ENCODE measurements around the gene ZNF226.
"Not testable (repeated sequence)": the region's sequence is repeated elsewhere in the genome, so short reads cannot be mapped to it uniquely, and the experiment has no call there.

The ZNF226 gene

GRCh38 chr19:44212866-44213346 is 48.0 kb downstream of the ZNF226 start:
- DNase-seq: no peak

- DNase-seq: not testable (repeated sequence)
Measured at GRCh38 chr19:44219926-44220325, 55.0 kb downstream of the ZNF226 start.

- not testable (repeated sequence) for DNase-seq
Measured at GRCh38 chr19:44220761-44221160, 55.9 kb downstream of the ZNF226 start.

- DNase-seq: not testable (repeated sequence)
Measured at GRCh38 chr19:44221291-44221690, 56.4 kb downstream of the ZNF226 start.

All from central memory CD4-positive, alpha-beta T cell (primary cell).